GM19023 (cell line): ENCODE results near the gene ZFP36L1.

ENCODE experiments used
- ATAC-seq: cut with Tn5 transposase; IDR thresholded peaks from one replicate; pipeline ENCODE4 v1.9.1; 2021; ENCODE audit warnings: mild to moderate bottlenecking, moderate library complexity; ENCODE audit not compliant: unreplicated experiment

The ZFP36L1 gene

DNA sequence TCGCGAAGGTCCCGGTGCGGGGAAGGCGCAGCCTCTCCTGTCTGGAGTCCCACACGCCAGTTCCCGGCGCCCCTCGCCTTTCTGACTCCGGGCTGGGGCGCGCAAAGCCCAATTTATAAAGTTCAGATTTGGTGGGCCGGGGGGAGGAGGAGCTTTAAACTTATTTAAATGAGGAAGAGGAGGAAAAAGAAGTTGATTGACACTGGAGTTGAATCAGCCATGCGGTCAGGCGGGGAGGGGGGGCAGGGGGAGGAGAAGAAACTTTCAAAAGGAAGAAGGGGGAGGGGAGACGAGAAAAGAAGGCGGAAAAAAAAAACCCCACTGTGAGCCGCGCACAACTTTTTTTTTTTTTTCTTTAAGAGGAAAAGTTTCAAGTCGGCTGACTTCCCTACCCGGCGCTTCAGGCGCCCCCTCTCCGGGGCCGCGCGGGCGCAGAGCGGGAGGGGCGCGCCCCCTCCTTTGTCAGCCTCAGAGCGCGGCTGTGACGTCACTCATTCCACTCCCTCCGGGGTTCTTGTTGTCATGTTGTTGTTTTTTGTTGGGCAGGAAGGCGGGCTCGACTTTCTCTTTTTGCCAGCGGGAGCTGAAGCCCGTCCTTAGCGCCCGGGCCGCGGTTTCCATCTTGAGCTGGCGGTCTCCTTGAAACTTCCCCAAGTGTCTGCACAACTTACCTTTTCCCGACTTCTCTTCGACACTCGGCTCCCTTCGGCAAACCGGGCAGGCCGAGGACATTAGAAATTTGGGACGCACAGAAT, at the start of gene ZFP36L1:
Gene ZFP36L1 (minus strand): TSS at position 89 of the 755 bp plus-strand sequence. CDS start 129 bp downstream, outside the sequence.
- ATAC-seq = peak; percentile 31

DNA sequence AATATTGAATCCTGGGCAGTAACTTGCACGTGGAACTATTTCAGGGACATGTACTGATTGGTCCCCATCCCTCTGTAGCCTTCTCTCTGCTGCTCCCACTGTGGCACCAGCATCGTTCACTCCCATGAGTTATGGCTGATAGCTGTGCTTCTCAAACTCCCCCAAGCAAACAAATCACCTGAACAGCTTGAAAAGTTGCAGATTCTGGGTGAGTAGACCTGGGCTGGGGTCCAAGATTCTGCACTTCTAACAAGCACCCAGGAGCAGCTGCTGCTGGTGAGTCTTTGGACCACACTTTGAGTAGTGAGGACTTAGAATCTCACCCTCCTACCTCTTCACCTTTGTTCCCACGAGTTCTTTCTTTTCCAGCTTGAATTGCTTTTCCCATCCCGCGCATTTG, 49.4 kb upstream of the ZFP36L1 start:
- no peak for ATAC-seq

- ATAC-seq = no peak
Observed at GRCh38 chr14:68841016-68841809, 48.3 kb upstream of the ZFP36L1 start.

DNA sequence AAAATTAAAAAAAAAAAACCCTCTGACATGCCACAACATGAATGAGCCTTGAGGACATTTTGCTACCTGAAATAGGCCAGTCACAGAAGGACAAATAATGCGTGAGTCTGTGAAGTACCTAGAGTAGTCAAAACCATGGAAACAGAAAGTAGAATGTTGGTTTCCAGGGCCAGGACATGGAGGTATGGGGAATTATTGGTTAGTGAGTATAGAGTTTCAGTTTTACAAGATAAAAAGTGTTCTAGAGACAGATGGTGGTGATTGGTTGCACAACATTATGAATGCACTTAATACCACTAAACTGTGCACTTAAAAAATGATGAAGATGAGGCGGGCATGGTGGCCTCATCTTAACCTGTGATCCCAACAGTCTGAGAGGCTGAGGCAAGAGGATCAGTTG, 47.6 kb upstream of the ZFP36L1 start:
- ATAC-seq = no peak

- ATAC-seq = no peak
Observed at GRCh38 chr14:68836082-68836481, 43.2 kb upstream of the ZFP36L1 start.

- no peak for ATAC-seq
Observed at GRCh38 chr14:68834816-68835215, 41.9 kb upstream of the ZFP36L1 start.

- no peak for ATAC-seq
Observed at GRCh38 chr14:68828698-68829097, 35.8 kb upstream of the ZFP36L1 start.

DNA sequence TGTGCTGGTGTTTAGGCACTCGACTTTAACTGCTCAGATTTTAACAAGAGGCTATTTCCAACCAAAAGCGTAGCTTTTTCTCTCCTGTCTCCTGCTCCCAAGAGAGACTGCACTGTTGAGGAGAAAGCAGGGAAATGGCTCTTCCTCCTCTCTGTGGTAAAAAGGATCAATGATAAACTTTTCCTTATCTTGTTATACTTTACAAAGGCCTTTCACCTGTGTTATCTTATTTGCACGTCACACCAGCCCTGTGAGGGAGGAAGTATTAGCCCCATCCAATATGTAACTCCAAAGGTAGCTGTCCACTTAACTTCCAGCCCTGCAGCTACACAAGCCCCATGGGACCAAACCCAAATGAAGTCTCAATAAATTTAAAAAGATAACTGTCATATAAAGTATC, 32.9 kb upstream of the ZFP36L1 start:
- ATAC-seq = no peak

DNA sequence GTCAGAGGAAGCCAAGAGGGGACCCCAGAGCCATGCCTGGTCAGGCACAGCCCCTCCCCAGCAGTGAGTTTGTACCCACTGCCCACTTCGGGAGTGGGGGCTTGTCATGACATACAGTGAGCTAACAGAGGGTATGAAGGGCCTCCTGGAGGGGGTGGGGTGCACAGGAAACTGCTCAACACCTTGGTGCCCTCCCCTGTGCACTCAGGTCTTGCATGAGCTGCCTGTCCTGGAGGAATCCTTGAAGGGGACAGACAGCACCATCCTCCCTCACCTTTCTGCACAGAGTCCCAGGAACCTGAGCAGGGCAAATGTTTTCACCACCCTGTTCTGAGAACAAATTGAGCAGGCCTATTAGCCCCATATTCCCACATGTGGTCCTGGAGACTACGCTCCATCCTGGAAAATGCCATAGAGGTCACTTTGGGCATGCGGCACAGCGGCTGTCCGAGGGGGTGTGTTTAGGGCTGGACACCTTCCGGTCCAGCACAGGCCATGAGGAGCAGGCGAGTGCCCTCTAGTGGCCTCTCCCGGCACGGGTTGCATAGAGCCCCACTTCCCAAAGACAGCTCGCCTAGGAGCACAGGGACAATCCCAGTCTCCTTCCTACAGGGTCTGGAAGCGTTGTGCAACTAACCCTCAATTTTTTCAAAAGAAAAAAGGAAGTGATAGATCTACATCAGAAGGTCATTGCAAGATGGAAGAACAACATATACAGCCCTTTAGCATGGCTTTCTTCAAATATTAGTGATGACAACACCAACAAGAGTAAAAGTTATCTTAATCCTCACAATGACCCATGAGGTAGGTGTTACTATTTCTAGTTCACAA, 31.9 kb upstream of the ZFP36L1 start:
- ATAC-seq = no peak

GRCh38 chr14:68824207-68824516, 31.3 kb upstream of the ZFP36L1 start:
- no peak for ATAC-seq

DNA sequence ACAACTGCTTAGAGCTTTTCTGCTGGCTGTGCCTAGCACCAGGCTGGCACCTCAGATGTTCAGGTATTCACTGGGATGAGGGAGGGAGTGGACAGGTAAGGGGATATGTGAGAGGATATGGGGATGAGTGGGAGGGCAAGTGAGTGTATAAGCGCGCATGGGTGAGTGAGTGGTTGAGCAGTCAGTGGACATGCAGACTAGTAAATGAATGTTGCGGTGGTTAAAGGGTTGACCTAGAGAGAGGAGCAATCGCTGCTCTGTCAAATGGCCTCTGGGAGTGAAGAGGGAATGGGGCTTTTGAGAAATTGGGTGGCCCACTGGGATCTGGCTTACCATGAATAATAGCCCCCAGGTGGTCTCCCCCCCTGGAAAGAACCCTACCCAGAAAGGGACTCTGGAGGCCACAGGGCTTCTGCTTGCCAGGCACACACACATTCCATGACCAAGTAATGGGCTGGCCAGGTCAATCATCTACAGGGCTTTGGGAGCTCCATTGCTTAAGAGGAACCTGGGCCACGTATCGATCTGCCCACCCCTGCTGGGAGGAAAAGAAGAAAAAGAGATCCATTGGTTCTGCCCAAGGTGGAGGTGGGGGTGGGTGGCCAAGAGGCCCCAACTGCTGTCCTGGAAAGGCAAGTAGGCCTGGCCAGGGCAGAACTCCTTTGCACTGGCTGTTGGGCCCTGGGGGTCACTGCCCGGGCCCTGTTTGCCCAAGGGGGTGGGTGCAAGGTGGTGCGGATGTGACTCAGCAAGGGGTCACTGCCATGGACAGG, 30.8 kb upstream of the ZFP36L1 start:
- no peak for ATAC-seq

DNA sequence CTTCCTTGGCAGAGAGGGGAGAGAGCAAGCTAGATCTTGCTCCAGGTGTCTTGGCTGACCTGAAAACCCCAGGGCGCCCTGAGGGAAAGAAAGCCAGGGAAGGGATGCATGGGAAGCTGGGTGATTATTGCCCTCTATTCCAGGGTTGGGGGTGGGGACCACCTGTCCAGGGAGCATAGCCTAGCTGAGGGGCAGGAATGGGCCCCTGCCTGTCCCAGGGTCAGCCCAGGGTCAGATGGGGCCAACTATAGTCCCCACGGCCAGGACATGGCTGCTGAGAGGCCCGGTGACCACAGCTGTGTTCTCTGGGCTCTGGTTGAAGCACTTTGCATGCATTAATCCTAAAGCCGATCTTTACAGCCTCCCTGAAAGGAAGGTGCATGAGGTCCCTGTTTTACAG, 30.1 kb upstream of the ZFP36L1 start:
- ATAC-seq = no peak

DNA sequence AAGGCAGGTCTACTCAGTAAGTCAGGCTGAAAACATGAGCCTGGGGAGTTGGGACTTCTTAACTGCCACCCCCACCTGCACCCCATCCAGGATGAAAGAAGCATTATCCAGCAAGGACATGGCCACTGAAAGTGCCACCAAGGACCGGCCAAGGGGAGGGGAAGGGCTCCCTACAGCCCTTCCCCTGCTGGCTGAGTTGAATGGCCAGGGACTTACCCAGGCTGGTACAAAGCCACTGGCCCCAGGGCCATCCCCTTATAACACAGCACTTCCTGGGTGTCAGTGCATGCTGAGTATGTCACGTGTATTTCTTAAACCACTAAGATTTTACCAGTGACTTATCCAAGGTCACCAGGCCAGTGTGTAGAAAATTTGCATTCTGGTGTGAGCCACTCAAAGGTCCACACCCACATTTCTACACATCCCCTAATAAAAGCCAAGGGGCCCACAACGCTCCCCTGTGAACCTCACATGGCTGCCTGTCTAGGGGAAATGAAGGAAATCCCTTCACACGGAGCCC, 29.3 kb upstream of the ZFP36L1 start:
- ATAC-seq = peak; percentile 56

DNA sequence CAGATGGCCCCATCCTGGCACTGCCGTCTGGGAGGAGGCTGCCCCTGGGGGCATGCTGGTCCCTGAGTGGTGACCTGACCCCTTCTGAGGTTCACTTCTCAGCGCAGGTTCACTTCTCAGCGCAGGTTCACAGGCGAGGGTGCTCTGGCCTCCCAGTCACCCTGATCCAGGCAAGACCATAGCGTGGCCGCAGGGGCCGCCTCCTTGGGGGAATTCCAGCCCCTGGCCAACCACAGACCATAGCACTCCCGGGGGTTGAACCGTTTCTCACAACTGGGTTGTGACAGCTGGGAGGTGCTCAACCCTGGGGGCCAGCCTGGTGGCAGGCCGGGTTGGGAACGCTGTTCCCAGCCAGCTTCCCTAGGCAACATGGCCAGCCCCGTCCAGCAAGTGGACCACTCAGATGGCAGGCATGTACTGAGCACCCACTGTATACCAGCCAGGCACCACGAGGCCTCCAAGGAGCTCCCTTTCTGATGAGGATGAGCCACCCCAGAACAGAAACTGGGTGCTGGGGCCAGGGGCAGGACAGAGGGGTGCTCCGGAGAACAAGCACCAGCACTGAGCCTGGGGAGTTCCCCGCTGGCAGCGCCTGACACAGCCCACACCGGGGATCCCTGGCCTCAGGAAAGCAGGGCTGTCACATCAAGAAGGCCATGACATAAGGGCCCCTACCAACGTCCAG, 28.3 kb upstream of the ZFP36L1 start:
- ATAC-seq = peak; percentile 38

DNA sequence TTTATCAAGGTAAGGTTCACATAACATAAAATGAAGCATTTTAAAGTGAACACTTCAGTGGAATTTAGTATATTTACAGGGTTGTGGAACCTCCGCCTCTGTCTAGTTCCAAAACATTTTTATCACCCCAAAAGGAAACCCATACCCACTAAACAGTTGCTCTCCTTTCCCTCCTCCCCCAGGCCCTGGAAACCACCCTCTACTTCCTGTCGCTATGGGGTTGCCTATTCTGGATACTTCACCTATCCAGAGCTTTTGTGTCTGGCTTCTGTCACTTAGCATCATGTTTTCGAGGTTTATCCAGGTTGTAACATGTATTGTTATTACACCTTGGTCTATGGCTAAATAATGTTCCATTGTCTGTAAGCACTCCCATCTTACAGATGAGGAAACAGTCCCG, 27.7 kb upstream of the ZFP36L1 start:
- ATAC-seq = no peak

GRCh38 chr14:68820119-68820518, 27.3 kb upstream of the ZFP36L1 start:
- ATAC-seq = no peak

DNA sequence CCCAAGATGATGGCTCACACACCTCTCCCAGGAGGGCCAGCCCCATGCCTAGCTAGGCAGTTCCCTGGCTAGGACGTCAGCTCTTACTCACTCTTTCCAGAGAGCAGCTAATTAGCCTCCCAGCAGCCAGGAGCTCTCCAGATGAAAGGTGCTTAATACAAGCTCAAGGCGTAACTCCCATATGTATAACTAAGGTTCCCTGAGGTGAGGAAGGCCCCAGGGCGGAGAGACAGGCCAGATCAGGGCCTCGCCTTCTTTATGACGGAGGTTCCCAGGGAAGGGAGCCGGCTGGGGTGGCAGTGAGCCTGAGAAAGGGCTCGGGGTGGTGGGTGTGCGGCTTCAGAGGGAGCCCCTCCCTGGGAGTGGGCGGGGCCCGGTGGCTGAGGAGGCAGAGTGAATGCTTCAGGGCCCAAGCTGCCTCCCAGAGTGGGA, 26.4 kb upstream of the ZFP36L1 start:
- no peak for ATAC-seq

GRCh38 chr14:68817506-68818212, 24.8 kb upstream of the ZFP36L1 start:
- ATAC-seq = no peak

GRCh38 chr14:68816943-68817430, 24.1 kb upstream of the ZFP36L1 start:
- ATAC-seq = no peak
